ENCODE data around the gene PRSS36.
"Not testable (repeated sequence)": the region's sequence is repeated elsewhere in the genome, so short reads cannot be mapped to it uniquely, and the experiment has no call there.

PRSS36 gene

GRCh38 chr16:31167315-31167714, 17.4 kb upstream of the PRSS36 start:
- TF ChIP-seq CTCF (IDR thresholded peaks at IDR 0.05; ENCODE audit: borderline replicate concordance, extremely low read depth, low read length, poor library complexity, severe bottlenecking) = no peak
- no peak for TF ChIP-seq EZH2 (IDR thresholded peaks at IDR 0.05; ENCODE audit: borderline replicate concordance, low read depth, low read length, severe bottlenecking)
- Histone ChIP-seq H2AFZ (ENCODE audit: low read depth, low read length) (no peak overlapping the region), H4K20me1 (ENCODE audit: insufficient read depth, low read length) (no peaks in the 10 kb centered on the region), H3K27me3 (ENCODE audit: insufficient read depth, low read length, poor library complexity) (no peaks in the 10 kb centered on the region), H3K9me3 (ENCODE audit: insufficient read depth, low read length, severe bottlenecking) (no peaks in the 10 kb centered on the region), H3K4me2 (ENCODE audit: insufficient read depth, low read length) (no peak overlapping the region), H3K9ac (ENCODE audit: low read depth, low read length) (no peak overlapping the region), H3K79me2 (ENCODE audit: insufficient read depth, low read length) (no peaks in the 10 kb centered on the region), H3K4me3 (ENCODE audit: low read depth in 1 of 2, low read length in 2 of 2) (no peak overlapping the region), H3K27ac (ENCODE audit: low read length) (no peak overlapping the region), H3K36me3 (ENCODE audit: insufficient read depth, low read length) (no peaks in the 10 kb centered on the region), H3K4me1 (ENCODE audit: insufficient read depth, low read length) (no peaks in the 10 kb centered on the region)
- no peak for ATAC-seq (ENCODE audit: insufficient read depth, low read depth)
- DNase-seq = no peak

- DNase-seq = no peak
- TF ChIP-seq EZH2 (IDR thresholded peaks at IDR 0.05; ENCODE audit: borderline replicate concordance, low read depth, low read length, severe bottlenecking) = no peak
- no peak for TF ChIP-seq CTCF (IDR thresholded peaks at IDR 0.05; ENCODE audit: borderline replicate concordance, extremely low read depth, low read length, poor library complexity, severe bottlenecking)
- no peak overlapping the region for H3K9ac ChIP-seq (ENCODE audit: low read depth, low read length)
Measured at GRCh38 chr16:31157136-31157535, 7.3 kb upstream of the PRSS36 start.

GRCh38 chr16:31150976-31151375, 1.1 kb upstream of the PRSS36 start:
- not testable (repeated sequence) for H3K9me3 ChIP-seq (ENCODE audit: insufficient read depth, low read length, severe bottlenecking); H2AFZ ChIP-seq (ENCODE audit: low read depth, low read length); H4K20me1 ChIP-seq (ENCODE audit: insufficient read depth, low read length); H3K27ac ChIP-seq (ENCODE audit: low read length); DNase-seq; ATAC-seq (ENCODE audit: insufficient read depth, low read depth); H3K4me1 ChIP-seq (ENCODE audit: insufficient read depth, low read length); H3K9ac ChIP-seq (ENCODE audit: low read depth, low read length); H3K36me3 ChIP-seq (ENCODE audit: insufficient read depth, low read length); H3K4me2 ChIP-seq (ENCODE audit: insufficient read depth, low read length); H3K27me3 ChIP-seq (ENCODE audit: insufficient read depth, low read length, poor library complexity); H3K4me3 ChIP-seq (ENCODE audit: low read depth in 1 of 2, low read length in 2 of 2); H3K79me2 ChIP-seq (ENCODE audit: insufficient read depth, low read length)

More at GRCh38 chr16:31157136-31157535, 7.3 kb upstream of the PRSS36 start:
- ATAC-seq (ENCODE audit: insufficient read depth, low read depth) = no peak
- Histone ChIP-seq H4K20me1 (ENCODE audit: insufficient read depth, low read length) (no peaks in the 10 kb centered on the region), H3K4me1 (ENCODE audit: insufficient read depth, low read length) (no peaks in the 10 kb centered on the region), H3K9me3 (ENCODE audit: insufficient read depth, low read length, severe bottlenecking) (no peaks in the 10 kb centered on the region), H2AFZ (ENCODE audit: low read depth, low read length) (no peak overlapping the region), H3K4me2 (ENCODE audit: insufficient read depth, low read length) (no peak overlapping the region), H3K27ac (ENCODE audit: low read length) (no peak overlapping the region), H3K79me2 (ENCODE audit: insufficient read depth, low read length) (no peaks in the 10 kb centered on the region), H3K4me3 (ENCODE audit: low read depth in 1 of 2, low read length in 2 of 2) (no peak overlapping the region), H3K36me3 (ENCODE audit: insufficient read depth, low read length) (no peaks in the 10 kb centered on the region), H3K27me3 (ENCODE audit: insufficient read depth, low read length, poor library complexity) (no peaks in the 10 kb centered on the region)

GRCh38 chr16:31149332-31149731, 534 bp downstream of the PRSS36 start:
- no peaks in the 10 kb centered on the region for H3K4me1 ChIP-seq (ENCODE audit: insufficient read depth, low read length)
- H3K4me2 ChIP-seq (ENCODE audit: insufficient read depth, low read length) = no peak overlapping the region
- no peaks in the 10 kb centered on the region for H3K9me3 ChIP-seq (ENCODE audit: insufficient read depth, low read length, severe bottlenecking)
- no peaks in the 10 kb centered on the region for H4K20me1 ChIP-seq (ENCODE audit: insufficient read depth, low read length)
- no peak overlapping the region for H3K27ac ChIP-seq (ENCODE audit: low read length)
- no peaks in the 10 kb centered on the region for H3K27me3 ChIP-seq (ENCODE audit: insufficient read depth, low read length, poor library complexity)
- DNase-seq = no peak
- H3K79me2 ChIP-seq (ENCODE audit: insufficient read depth, low read length) = no peaks in the 10 kb centered on the region
- H3K4me3 ChIP-seq (ENCODE audit: low read depth in 1 of 2, low read length in 2 of 2) = no peak overlapping the region
- H3K36me3 ChIP-seq (ENCODE audit: insufficient read depth, low read length) = no peaks in the 10 kb centered on the region
- no peak for TF ChIP-seq EZH2 (IDR thresholded peaks at IDR 0.05; ENCODE audit: borderline replicate concordance, low read depth, low read length, severe bottlenecking)
- no peak for TF ChIP-seq CTCF (IDR thresholded peaks at IDR 0.05; ENCODE audit: borderline replicate concordance, extremely low read depth, low read length, poor library complexity, severe bottlenecking)
- ATAC-seq (ENCODE audit: insufficient read depth, low read depth) = no peak
- H3K9ac ChIP-seq (ENCODE audit: low read depth, low read length) = no peak overlapping the region
- no peak overlapping the region for H2AFZ ChIP-seq (ENCODE audit: low read depth, low read length)

All from DND-41 (cell line).